ENCODE data around the gene OLFM1. TPM values are rescaled to one million over a fixed set of nuclear protein-coding genes. Genes with fewer than 3 reads are reported as not detected.

Gene OLFM1
- total RNA-seq, 5 donors from 2014 or later (not counting 1 experiment from before 2014, with no cell fraction given), result 0.16 TPM; not detected in 4

- no peaks in the 10 kb centered on the region for H3K4me1 Mint-ChIP-seq
- H3K27ac ChIP-seq (ENCODE audit: low read length), result no peak overlapping the region
- ATAC-seq (replicated peaks in 1 of 4) (no peak), DNase-seq (no peak)
- H3K27ac Mint-ChIP-seq, result no peak overlapping the region
- CTCF ChIA-PET, result no interaction called here
- no peaks in the 10 kb centered on the region for H3K36me3 ChIP-seq (ENCODE audit: control insufficient read depth in 2 of 2, extremely low read depth in 1 of 2, insufficient read depth in 1 of 2, low read length in 1 of 2)
- H3K9me3 ChIP-seq, result no peaks in the 10 kb centered on the region
- 84% methylated on average over 6 of the region's 10 CpGs for WGBS (ENCODE audit: insufficient coverage)
- H3K27me3 ChIP-seq (replicated peaks in 1 of 2; ENCODE audit: control insufficient read depth in 2 of 2, extremely low read depth in 1 of 2, insufficient read depth in 2 of 2, low read length in 1 of 2), result peaks cover 0 to 30% of the 10 kb centered on the region in 2 experiments
- peaks cover 4 to 10% of the 10 kb centered on the region in 2 donors for H3K27me3 Mint-ChIP-seq
- H3K36me3 Mint-ChIP-seq, result no peaks in the 10 kb centered on the region
- no peaks in the 10 kb centered on the region for H3K4me1 ChIP-seq (ENCODE audit: control insufficient read depth in 1 of 2, extremely low read depth in 1 of 2, insufficient read depth in 2 of 2, low read length in 2 of 2)
- no peak overlapping the region for H3K4me3 Mint-ChIP-seq
- no peak overlapping the region for H3K4me3 ChIP-seq (ENCODE audit: control insufficient read depth in 1 of 2, extremely low read depth in 1 of 2, low read length in 1 of 2)
- POLR2A ChIA-PET, result interaction anchor here in 1 of 2 donors (0.6 kb wide), 1 partner anchor 1403 kb away, joined by 4 read pairs; no protein-coding TSS in a partner anchor
- no peaks in the 10 kb centered on the region for H3K9me3 Mint-ChIP-seq
Measured at GRCh38 chr9:135138078-135138855, 50.8 kb downstream of the OLFM1 start.

- no peak overlapping the region for H3K4me3 ChIP-seq (ENCODE audit: control insufficient read depth in 1 of 2, extremely low read depth in 1 of 2, low read length in 1 of 2)
- H3K27ac Mint-ChIP-seq, result no peak overlapping the region
- ChIA-PET POLR2A (no interaction called here), CTCF (no interaction called here)
- H3K27ac ChIP-seq (ENCODE audit: low read length), result no peak overlapping the region
- H3K9me3 ChIP-seq, result no peaks in the 10 kb centered on the region
- no peak for DNase-seq
- no peaks in the 10 kb centered on the region for H3K36me3 Mint-ChIP-seq
- peaks cover 4 to 11% of the 10 kb centered on the region in 2 donors for H3K27me3 Mint-ChIP-seq
- peaks cover 0 to 24% of the 10 kb centered on the region in 2 experiments for H3K27me3 ChIP-seq (replicated peaks in 1 of 2; ENCODE audit: control insufficient read depth in 2 of 2, extremely low read depth in 1 of 2, insufficient read depth in 2 of 2, low read length in 1 of 2)
- H3K4me1 Mint-ChIP-seq, result no peaks in the 10 kb centered on the region
- H3K36me3 ChIP-seq (ENCODE audit: control insufficient read depth in 2 of 2, extremely low read depth in 1 of 2, insufficient read depth in 1 of 2, low read length in 1 of 2), result no peaks in the 10 kb centered on the region
- no peak for ATAC-seq (replicated peaks in 1 of 4)
- no peak overlapping the region for H3K4me3 Mint-ChIP-seq
- 80% methylated on average over 1 of the region's 2 CpGs for WGBS (ENCODE audit: insufficient coverage)
- no peaks in the 10 kb centered on the region for H3K4me1 ChIP-seq (ENCODE audit: control insufficient read depth in 1 of 2, extremely low read depth in 1 of 2, insufficient read depth in 2 of 2, low read length in 2 of 2)
- H3K9me3 Mint-ChIP-seq, result no peaks in the 10 kb centered on the region
Measured at GRCh38 chr9:135139366-135139959, 52.0 kb downstream of the OLFM1 start.

GRCh38 chr9:135141183-135141774 lies 53.8 kb downstream of the OLFM1 start:
- no peaks in the 10 kb centered on the region for H3K36me3 Mint-ChIP-seq
- ATAC-seq (replicated peaks in 1 of 4) (no peak), DNase-seq (no peak)
- no peaks in the 10 kb centered on the region for H3K4me1 Mint-ChIP-seq
- no peaks in the 10 kb centered on the region for H3K9me3 Mint-ChIP-seq
- H3K4me1 ChIP-seq (ENCODE audit: control insufficient read depth in 1 of 2, extremely low read depth in 1 of 2, insufficient read depth in 2 of 2, low read length in 2 of 2), result no peaks in the 10 kb centered on the region
- H3K9me3 ChIP-seq, result no peaks in the 10 kb centered on the region
- H3K27me3 ChIP-seq (replicated peaks in 1 of 2; ENCODE audit: control insufficient read depth in 2 of 2, extremely low read depth in 1 of 2, insufficient read depth in 2 of 2, low read length in 1 of 2), result peaks cover 0 to 30% of the 10 kb centered on the region in 2 experiments
- WGBS (ENCODE audit: insufficient coverage), result 89% methylated on average over 2 of the region's 2 CpGs
- H3K4me3 Mint-ChIP-seq, result no peak overlapping the region
- H3K27me3 Mint-ChIP-seq, result peaks cover 13 to 18% of the 10 kb centered on the region in 2 donors
- no peak overlapping the region for H3K27ac Mint-ChIP-seq
- ChIA-PET POLR2A (no interaction called here), CTCF (no interaction called here)
- no peak overlapping the region for H3K27ac ChIP-seq (ENCODE audit: low read length)
- no peak overlapping the region for H3K4me3 ChIP-seq (ENCODE audit: control insufficient read depth in 1 of 2, extremely low read depth in 1 of 2, low read length in 1 of 2)
- H3K36me3 ChIP-seq (ENCODE audit: control insufficient read depth in 2 of 2, extremely low read depth in 1 of 2, insufficient read depth in 1 of 2, low read length in 1 of 2), result no peaks in the 10 kb centered on the region

GRCh38 chr9:135144581-135145170 lies 57.2 kb downstream of the OLFM1 start:
- DNase-seq, result no peak
- H3K36me3 ChIP-seq (ENCODE audit: control insufficient read depth in 2 of 2, extremely low read depth in 1 of 2, insufficient read depth in 1 of 2, low read length in 1 of 2), result no peaks in the 10 kb centered on the region
- peaks cover 0 to 41% of the 10 kb centered on the region in 2 experiments for H3K27me3 ChIP-seq (replicated peaks in 1 of 2; ENCODE audit: control insufficient read depth in 2 of 2, extremely low read depth in 1 of 2, insufficient read depth in 2 of 2, low read length in 1 of 2)
- H3K9me3 Mint-ChIP-seq, result peaks cover 0 to 3% (median 0%) of the 10 kb centered on the region in 3 donors
- no peak for ATAC-seq (replicated peaks in 1 of 4)
- no peaks in the 10 kb centered on the region for H3K36me3 Mint-ChIP-seq
- H3K27ac Mint-ChIP-seq, result no peak overlapping the region
- ChIA-PET CTCF (no interaction called here), POLR2A (no interaction called here)
- 62% methylated on average over 12 of the region's 16 CpGs for WGBS (ENCODE audit: insufficient coverage)
- H3K4me3 ChIP-seq (ENCODE audit: control insufficient read depth in 1 of 2, extremely low read depth in 1 of 2, low read length in 1 of 2), result no peak overlapping the region
- peaks cover 14 to 24% of the 10 kb centered on the region in 2 donors for H3K27me3 Mint-ChIP-seq
- H3K27ac ChIP-seq (ENCODE audit: low read length), result no peak overlapping the region
- no peak overlapping the region for H3K4me3 Mint-ChIP-seq
- no peaks in the 10 kb centered on the region for H3K4me1 ChIP-seq (ENCODE audit: control insufficient read depth in 1 of 2, extremely low read depth in 1 of 2, insufficient read depth in 2 of 2, low read length in 2 of 2)
- H3K4me1 Mint-ChIP-seq, result no peaks in the 10 kb centered on the region
- H3K9me3 ChIP-seq, result no peaks in the 10 kb centered on the region

- Mint-ChIP-seq H3K36me3 (no peaks in the 10 kb centered on the region), H3K4me3 (no peak overlapping the region), H3K9me3 (peaks cover 0 to 5% (median under 1%) of the 10 kb centered on the region in 3 donors), H3K27ac (no peak overlapping the region), H3K4me1 (no peaks in the 10 kb centered on the region), H3K27me3 (peaks cover 14 to 24% of the 10 kb centered on the region in 2 donors)
- 58% methylated on average over 9 of the region's 9 CpGs for WGBS (ENCODE audit: insufficient coverage)
- no peak overlapping the region for H3K4me3 ChIP-seq (ENCODE audit: control insufficient read depth in 1 of 2, extremely low read depth in 1 of 2, low read length in 1 of 2)
- DNase-seq (no peak), ATAC-seq (replicated peaks in 1 of 4) (no peak)
- CTCF ChIA-PET, result no interaction called here
- no peaks in the 10 kb centered on the region for H3K36me3 ChIP-seq (ENCODE audit: control insufficient read depth in 2 of 2, extremely low read depth in 1 of 2, insufficient read depth in 1 of 2, low read length in 1 of 2)
- H3K4me1 ChIP-seq (ENCODE audit: control insufficient read depth in 1 of 2, extremely low read depth in 1 of 2, insufficient read depth in 2 of 2, low read length in 2 of 2), result no peaks in the 10 kb centered on the region
- H3K27me3 ChIP-seq (replicated peaks in 1 of 2; ENCODE audit: control insufficient read depth in 2 of 2, extremely low read depth in 1 of 2, insufficient read depth in 2 of 2, low read length in 1 of 2), result peaks cover 0 to 40% of the 10 kb centered on the region in 2 experiments
- no peaks in the 10 kb centered on the region for H3K9me3 ChIP-seq
- H3K27ac ChIP-seq (ENCODE audit: low read length), result no peak overlapping the region
- POLR2A ChIA-PET, result no interaction called here
Measured at GRCh38 chr9:135145312-135145711, 57.8 kb downstream of the OLFM1 start.

GRCh38 chr9:135146241-135146640 lies 58.8 kb downstream of the OLFM1 start:
- CTCF ChIA-PET, result no interaction called here

More at GRCh38 chr9:135146241-135146640, 58.8 kb downstream of the OLFM1 start:
- Mint-ChIP-seq H3K27me3 (peaks cover 14 to 22% of the 10 kb centered on the region in 2 donors), H3K4me1 (no peaks in the 10 kb centered on the region), H3K27ac (no peak overlapping the region), H3K4me3 (no peak overlapping the region), H3K36me3 (no peaks in the 10 kb centered on the region), H3K9me3 (peaks cover 3 to 5% (median 5%) of the 10 kb centered on the region in 3 donors)
- Histone ChIP-seq H3K9me3 (no peaks in the 10 kb centered on the region), H3K4me1 (ENCODE audit: control insufficient read depth in 1 of 2, extremely low read depth in 1 of 2, insufficient read depth in 2 of 2, low read length in 2 of 2) (no peaks in the 10 kb centered on the region), H3K36me3 (ENCODE audit: control insufficient read depth in 2 of 2, extremely low read depth in 1 of 2, insufficient read depth in 1 of 2, low read length in 1 of 2) (no peaks in the 10 kb centered on the region), H3K4me3 (ENCODE audit: control insufficient read depth in 1 of 2, extremely low read depth in 1 of 2, low read length in 1 of 2) (no peak overlapping the region), H3K27ac (ENCODE audit: low read length) (no peak overlapping the region), H3K27me3 (replicated peaks in 1 of 2; ENCODE audit: control insufficient read depth in 2 of 2, extremely low read depth in 1 of 2, insufficient read depth in 2 of 2, low read length in 1 of 2) (peaks cover 0 to 40% of the 10 kb centered on the region in 2 experiments)
- ATAC-seq (replicated peaks in 1 of 4) (no peak), DNase-seq (no peak)
- 50% methylated on average over 2 of the region's 4 CpGs for WGBS (ENCODE audit: insufficient coverage)
- POLR2A ChIA-PET, result no interaction called here
